TTC549 (cell line): ENCODE measurements around the gene CPSF4.

ENCODE experiments used
- FAIRE-seq: peaks from 2 replicates; lab custom pipeline; 2012; peaks lifted over from hg19 to GRCh38; lab: Jason Lieb, UNC

Gene CPSF4

DNA sequence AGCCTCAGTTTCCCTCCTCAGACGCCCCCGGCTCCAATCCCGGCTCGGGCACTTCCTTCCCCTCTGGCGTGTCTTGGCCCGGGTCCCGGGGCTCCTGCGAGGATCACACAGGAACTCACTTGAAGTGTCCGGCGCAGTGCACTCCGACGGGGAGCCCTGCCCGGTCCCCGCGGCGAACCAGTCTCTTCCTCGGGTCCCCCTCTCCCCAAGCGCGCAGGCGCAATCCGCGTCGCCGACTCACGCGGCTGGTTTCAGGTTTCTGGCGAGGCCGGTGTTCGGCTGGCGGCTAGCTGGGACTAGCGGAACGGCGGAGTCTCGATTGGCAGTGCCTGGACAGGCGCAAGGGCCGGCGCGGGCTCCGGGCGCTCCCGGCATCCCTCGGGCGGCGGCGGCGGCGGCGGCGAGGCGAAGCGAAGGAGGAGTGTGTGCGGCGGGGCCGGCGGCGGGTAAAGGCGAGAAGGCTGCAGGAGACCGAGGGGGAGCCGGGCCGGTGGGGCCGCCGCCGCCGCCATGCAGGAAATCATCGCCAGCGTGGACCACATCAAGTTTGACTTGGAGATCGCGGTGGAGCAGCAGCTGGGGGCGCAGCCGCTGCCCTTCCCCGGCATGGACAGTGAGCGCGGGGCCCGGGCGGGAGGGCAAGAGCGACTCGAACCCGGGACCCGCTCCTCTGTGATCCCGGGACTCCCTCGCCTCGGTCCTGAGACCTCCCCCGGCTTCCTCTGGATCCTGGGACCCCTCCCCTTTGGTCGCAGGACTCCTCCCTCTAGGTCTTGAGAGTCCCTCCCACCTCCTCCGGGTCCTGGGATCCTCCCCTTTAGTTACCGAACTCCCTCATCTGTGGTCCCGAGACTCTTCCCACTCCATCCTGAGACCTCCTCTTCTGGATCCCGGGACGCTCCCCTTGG is at the start of gene CPSF4, which contains the start of gene PTCD1:
TSS of gene CPSF4 (plus strand) at position 371 of the 908 bp plus-strand sequence. CDS start at position 511, 140 bp downstream.
TSS of gene PTCD1 (minus strand) at position 226 of the 908 bp plus-strand sequence. CDS start 3,556 bp downstream, outside the sequence.
- FAIRE-seq = no peak

GRCh38 chr7:99389772-99390171 is 49.0 kb upstream of the CPSF4 start:
- FAIRE-seq = no peak

DNA sequence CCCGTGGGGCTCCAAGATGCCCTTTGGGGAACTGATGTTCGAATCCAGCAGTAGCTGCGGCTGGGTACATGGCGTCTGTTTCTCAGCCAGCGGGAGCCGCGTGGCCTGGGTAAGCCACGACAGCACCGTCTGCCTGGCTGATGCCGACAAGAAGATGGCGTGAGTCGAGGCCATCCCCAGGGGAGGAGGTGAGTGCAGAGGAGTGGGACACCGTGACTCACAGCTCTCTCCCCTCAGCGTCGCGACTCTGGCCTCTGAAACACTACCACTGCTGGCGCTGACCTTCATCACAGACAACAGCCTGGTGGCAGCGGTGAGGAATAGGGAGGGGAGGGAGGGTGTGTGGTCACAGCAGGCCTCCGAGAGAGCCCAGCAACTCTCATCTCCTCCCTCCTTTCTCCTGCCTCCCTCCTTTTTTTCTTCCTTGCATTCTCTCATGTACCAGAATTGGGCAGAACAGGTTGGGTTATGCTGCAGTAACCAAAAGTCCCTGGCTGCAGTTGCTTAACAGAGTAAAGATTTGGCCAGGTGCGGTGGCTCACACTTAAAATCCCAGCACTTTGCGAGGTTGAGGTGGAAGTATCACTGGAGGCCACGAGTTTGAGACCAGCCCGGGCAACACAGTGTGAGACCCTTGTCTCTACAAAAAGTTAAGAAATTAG is 47.7 kb upstream of the CPSF4 start:
- FAIRE-seq = no peak

- FAIRE-seq = no peak
Measured at GRCh38 chr7:99392046-99392445, 46.7 kb upstream of the CPSF4 start.

- FAIRE-seq = no peak
Measured at GRCh38 chr7:99392659-99393354, 45.9 kb upstream of the CPSF4 start.

DNA sequence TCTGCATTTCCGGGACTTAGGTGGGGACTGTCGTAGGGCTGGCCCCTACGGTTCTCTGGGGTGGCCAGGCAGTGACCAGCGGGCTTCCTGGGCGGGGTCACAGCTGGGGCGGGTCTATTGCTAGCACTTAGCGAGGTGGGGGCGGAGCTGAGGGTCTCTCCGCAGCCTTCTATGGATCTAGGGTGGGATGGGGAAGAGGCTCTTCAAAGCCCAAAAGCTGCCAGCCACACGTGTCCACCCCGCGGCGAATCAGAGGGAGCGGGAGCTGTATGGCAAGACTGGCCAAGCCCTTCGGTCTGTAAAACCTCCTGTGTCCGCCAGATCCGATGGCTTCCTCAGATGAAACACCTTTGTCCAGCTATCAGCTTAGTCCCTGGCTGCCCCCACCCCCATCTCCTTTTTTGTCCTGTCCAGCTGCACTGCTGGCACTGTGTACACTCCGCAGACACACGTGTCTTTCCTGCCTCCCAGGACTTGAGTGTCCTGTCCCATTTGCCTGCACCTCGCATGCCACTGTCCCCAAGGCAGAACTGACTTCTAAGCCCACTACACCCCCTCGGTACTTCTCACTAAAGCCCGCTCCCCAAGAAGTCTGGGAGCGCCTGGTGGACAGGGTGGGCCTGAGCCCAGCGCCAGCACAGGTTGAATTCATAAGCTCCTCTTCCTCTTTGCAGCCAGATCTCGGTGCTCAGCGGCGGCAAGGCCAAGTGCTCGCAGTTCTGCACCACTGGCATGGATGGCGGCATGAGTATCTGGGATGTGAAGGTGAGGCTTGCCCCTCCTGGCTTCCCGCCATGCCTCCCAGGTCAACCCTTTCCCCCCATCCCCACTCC is 45.2 kb upstream of the CPSF4 start:
- FAIRE-seq = no peak

- no peak for FAIRE-seq
Measured at GRCh38 chr7:99394188-99394502, 44.6 kb upstream of the CPSF4 start.

GRCh38 chr7:99395616-99396327 is 43.0 kb upstream of the CPSF4 start:
- FAIRE-seq = no peak

DNA sequence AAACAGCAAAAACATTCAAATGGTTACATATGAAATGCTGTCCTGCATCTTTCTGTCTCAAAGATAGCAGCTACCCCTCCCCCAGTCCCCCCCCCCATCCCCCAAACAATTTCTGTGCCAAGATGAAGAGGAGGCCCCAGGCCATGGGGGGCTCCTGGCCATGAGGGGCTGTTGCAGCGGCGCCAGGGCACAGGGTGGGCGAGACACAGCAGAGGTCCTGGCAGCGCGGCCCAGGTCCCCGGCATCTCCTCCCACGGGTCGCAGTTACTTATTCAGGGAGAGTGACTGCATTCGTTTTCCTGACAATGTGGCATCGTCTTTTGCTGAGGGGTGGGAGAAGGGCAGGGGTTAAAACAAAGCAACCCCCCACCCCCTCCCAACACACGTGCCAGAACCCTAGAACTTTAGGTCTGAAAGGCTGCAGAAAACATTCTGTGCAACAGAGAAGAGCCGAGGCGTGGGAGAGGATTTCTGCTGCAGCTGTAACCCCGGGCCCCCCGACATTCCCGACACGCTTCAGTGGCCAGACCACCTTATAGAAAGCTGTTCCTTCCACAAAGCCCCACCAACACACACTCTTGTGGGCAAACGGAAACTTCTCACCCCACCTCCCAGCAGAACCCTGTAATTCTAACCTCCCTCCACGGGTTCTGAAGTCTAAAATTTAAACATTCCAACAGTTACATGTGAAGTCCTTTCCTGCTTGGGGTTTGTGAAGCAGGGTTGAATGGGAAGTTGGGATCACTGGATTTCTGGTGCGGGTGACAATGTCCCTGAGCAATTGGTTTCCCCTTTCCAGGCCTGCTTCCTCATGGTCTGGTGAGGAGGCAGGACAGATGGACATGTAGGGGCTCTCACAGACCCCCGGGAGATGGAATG is 42.1 kb upstream of the CPSF4 start:
- FAIRE-seq = no peak

GRCh38 chr7:99397297-99397983 is 41.3 kb upstream of the CPSF4 start:
- FAIRE-seq = no peak

GRCh38 chr7:99398891-99399445 is 39.8 kb upstream of the CPSF4 start:
- FAIRE-seq = no peak

GRCh38 chr7:99399597-99399996 is 39.1 kb upstream of the CPSF4 start:
- no peak for FAIRE-seq

DNA sequence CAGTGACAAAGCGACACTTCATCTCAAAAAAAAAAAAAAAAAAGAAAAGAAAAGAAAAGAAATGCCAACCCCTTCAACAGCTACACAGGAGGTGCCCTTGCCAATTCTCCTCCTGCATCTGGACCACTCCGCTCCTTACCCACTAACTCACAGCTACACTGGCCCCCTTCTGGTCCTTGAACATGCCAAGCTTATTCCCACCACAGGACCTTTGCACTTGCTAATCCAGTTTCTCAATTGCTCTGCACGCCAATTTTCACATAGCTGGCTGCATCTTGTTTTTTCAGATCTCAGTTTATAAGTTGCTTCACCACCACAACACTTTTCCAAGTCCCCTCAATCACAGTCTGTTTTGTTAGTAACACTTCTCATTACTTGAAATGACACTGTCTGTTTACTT is 35.9 kb upstream of the CPSF4 start:
- no peak for FAIRE-seq

DNA sequence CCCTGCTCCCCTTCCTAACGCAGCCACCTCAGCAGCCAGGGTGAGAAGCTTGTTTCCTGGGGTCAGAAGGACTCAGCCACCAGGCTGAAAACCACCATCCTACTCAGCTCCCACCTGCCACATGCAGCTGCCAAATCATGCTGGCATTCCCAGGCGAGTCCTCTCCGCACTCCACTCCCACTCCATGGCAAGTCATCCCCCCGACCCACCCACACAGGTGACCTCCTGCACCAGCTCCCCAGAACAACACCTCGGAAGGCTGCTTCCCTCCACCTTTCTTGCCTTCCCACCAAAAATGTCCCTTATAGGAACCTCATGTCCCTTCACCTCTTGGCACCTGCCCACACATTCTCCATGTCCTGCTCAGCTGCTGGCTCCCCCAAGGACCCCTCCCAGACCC is 35.0 kb upstream of the CPSF4 start:
- FAIRE-seq = no peak

DNA sequence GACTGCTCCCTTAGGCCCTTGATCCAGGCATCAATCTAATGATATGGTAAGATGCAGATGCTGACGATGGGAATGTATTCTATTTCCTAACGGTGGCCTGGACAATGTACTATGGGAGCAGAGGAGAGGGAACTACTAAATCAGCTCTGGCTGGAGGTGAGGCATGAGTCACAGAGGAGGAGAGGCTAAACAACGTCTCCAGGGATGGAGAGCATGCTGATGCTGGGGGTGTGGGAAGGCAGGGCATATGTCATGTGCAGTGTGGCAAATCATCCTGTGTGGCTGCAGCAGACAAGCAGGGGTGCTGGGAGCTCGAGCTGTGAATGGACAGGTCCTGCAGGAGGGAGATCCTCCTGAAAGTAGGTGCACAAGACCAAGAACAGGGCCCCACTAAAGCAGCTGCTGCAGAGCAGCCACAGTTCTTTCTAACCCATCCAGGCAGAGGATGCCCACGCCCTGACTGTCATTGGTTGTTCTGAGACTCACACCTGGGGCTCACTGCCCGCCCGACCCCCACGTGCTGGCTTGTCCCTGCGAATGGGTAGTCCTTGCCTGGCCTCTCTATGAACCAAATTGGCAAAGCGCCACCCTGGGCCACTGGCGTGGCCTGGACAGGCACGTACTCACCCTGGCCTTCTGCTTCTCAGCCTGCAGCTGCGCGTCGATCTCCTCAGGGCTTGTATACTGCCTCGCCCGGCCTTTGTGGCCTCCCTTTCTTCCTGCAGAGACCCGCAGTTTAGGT is 34.3 kb upstream of the CPSF4 start:
- no peak for FAIRE-seq

GRCh38 chr7:99404977-99405320 is 33.8 kb upstream of the CPSF4 start:
- FAIRE-seq = no peak

DNA sequence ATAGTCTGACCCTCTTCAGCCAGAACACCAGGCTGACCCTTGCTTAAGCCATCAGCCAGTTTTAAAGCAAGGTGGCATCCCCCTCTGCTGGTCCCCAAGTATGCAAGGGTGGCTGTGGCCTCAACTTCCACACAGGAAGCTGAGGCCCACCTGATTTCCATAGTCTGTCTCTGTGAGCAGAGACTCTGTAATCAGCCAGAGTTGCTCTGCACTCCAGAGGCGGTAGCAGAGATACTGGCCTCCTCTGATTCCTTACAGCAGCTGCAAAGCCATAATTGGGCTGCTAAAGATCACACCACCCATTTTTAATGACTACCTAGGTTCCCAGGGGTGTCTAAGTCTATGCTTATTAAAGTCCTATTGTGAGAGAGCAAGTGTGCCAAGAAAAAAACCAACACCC is 32.2 kb upstream of the CPSF4 start:
- FAIRE-seq = no peak

DNA sequence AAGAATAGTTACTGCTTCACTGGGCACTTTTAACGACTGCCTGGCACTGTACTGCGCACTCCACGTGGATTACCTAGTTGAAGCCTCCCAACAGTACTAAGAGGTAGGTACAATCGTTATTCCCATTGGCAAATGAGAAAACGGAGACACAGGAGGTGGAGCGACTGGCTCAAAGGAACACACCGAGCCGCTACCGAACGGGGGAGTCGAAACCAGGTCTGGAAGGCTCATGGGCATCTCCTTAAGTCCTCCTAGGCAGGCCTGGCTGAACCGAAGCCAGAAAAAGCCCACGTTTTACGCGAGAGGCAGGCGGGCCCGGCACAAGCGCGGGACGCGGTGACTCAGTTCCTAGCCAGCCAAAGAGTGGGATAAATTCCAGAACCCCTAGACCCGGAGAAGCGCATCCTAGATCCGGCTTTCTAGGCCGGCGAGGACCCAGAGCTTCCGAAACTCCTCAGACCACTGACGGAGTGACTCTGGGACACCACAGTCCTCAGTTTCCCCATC is 30.8 kb upstream of the CPSF4 start:
- no peak for FAIRE-seq
